Urinary bladder (tissue), 4 donors: Measurements from ENCODE around the gene CERT1. TPM values are rescaled to one million over a fixed set of nuclear protein-coding genes. Genes with fewer than 3 reads are reported as not detected.
"Not testable (repeated sequence)": the region's sequence is repeated elsewhere in the genome, so short reads cannot be mapped to it uniquely, and the experiment has no call there.

Experiments used
- DNase-seq: peaks from one replicate; pipeline ENCODE4 v3.0.0-alpha.2; 2015; ENCODE audit errors: extremely low spot score
- H3K27ac ChIP-seq: one replicate; pipeline ENCODE4 v1.5.1; 2013; ENCODE audit warnings: low read depth, mild to moderate bottlenecking, moderate library complexity
- H3K36me3 ChIP-seq: one replicate; pipeline ENCODE4 v1.6.1; 2013; ENCODE audit warnings: mild to moderate bottlenecking, moderate library complexity; ENCODE audit not compliant: insufficient read depth
- H3K4me1 ChIP-seq: one replicate; pipeline ENCODE4 v1.6.1; 2013; ENCODE audit warnings: mild to moderate bottlenecking, moderate library complexity; ENCODE audit not compliant: insufficient read depth
- H3K4me3 ChIP-seq: one replicate; pipeline ENCODE4 v1.5.1; 2013; ENCODE audit warnings: low read depth, low read length
- WGBS: extraction: QIAGEN DNeasy Blood & Tissue Kit; methylation state at CpG from one replicate; pipeline ENCODE4 v1.1.7; 2013; 5-methylcytosine and 5-hydroxymethylcytosine counted together
- polyA plus RNA-seq: library from polyadenylated mRNA; stranded (reverse); fragments of 200-250 nt; gene quantifications from one replicate; pipeline ENCODE4 v1.2.3, GENCODE V29; 2013
- small RNA-seq: library from RNA; depleted of rRNA; stranded (forward); fragments of <200 nt; gene quantifications from one replicate; pipeline ENCODE3, GENCODE V24; 2014
- total RNA-seq: library from RNA; depleted of rRNA; stranded (reverse); fragments of >200 nt; gene quantifications from one replicate; pipeline ENCODE4 v1.2.3, GENCODE V29; 2014
- donor health status: healthy with polysubstance abuse.
- donor health status: healthy.

CERT1 gene
- total and polyA plus RNA-seq, 2 donors: 32.5 to 94.1 TPM

GRCh38 chr5:75336615-75337336 is 174.7 kb downstream of the CERT1 start, which contains the start of gene HMGCR:
TSS of gene HMGCR (plus strand) at chr5:75337220. CDS start at chr5:75342606, 5,386 bp downstream.
- H3K27ac ChIP-seq: peak within 1 kb of the TSS; percentile 68
- H3K4me3 ChIP-seq: peak within 1 kb of the TSS; percentile 86
- H3K4me1 ChIP-seq: no peaks in the 10 kb centered on the region
- no peaks in the 10 kb centered on the region for H3K36me3 ChIP-seq
- under 1% methylated on average over 56 of the region's 56 CpGs for WGBS
- peak; percentile 97 for DNase-seq

GRCh38 chr5:75335952-75336614 is 175.3 kb downstream of the CERT1 start:
- DNase-seq: peak; percentile 29
- Histone ChIP-seq H3K36me3 (no peaks in the 10 kb centered on the region), H3K4me1 (no peaks in the 10 kb centered on the region), H3K4me3 (peak overlapping the region; percentile 43), H3K27ac (peak overlapping the region; percentile 32)
- WGBS: 6% methylated on average over 12 of the region's 12 CpGs

DNA sequence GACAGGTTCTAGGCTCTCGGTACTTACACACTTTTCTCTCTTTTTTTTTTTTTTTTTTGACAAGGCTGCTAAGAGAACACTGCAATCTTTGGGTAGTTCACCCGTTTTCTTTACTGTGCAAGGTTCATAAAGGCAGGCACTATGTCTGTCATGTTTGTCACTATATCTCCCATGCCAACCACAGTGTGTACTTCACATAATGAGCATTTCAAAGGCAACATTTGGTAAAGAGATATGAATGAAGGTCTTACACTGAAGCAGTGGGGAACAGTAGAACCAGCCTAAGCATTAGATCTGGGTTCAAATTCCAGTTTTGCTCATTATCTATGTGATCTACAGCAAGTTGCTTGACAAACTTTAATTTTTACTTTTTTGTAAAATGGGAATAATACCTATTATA is 175.9 kb downstream of the CERT1 start:
- 81% methylated on average over 2 of the region's 2 CpGs for WGBS
- no peak overlapping the region for H3K4me3 ChIP-seq
- no peak for DNase-seq
- no peaks in the 10 kb centered on the region for H3K36me3 ChIP-seq
- no peak overlapping the region for H3K27ac ChIP-seq
- no peaks in the 10 kb centered on the region for H3K4me1 ChIP-seq

- H3K36me3 ChIP-seq, H3K4me3 ChIP-seq, H3K27ac ChIP-seq, H3K4me1 ChIP-seq, DNase-seq: not testable (repeated sequence)
- 80% methylated on average over 10 of the region's 10 CpGs for WGBS
Measured at GRCh38 chr5:75334413-75334812, 177.0 kb downstream of the CERT1 start.

DNA sequence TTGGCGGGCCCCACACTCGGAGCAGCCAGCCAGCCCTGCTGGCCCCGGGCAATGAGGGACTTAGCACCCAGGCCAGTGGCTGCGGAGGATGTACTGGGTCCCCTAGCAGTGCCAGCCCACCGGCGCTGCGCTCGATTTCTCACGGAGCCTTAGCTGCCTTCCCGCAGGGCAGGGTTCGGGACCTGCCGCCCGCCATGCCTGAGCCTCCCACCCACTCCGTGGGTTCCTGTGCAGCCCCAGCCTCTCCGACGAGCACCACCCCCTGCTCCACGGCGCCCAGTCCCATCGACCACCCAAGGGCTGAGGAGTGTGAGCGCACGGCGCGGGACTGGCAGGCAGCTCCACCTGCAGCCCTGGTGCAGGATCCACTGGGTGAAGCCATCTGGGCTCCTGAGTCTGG is 177.7 kb downstream of the CERT1 start:
- 96% methylated on average over 22 of the region's 23 CpGs for WGBS
- not testable (repeated sequence) for H3K4me1 ChIP-seq, DNase-seq, H3K4me3 ChIP-seq, H3K27ac ChIP-seq, H3K36me3 ChIP-seq

GRCh38 chr5:75331095-75332090 is 180.0 kb downstream of the CERT1 start:
- no peak for DNase-seq
- WGBS: 70% methylated on average over 4 of the region's 4 CpGs
- H3K4me1 ChIP-seq: no peaks in the 10 kb centered on the region
- H3K27ac ChIP-seq: no peak overlapping the region
- no peaks in the 10 kb centered on the region for H3K36me3 ChIP-seq
- no peak overlapping the region for H3K4me3 ChIP-seq

DNA sequence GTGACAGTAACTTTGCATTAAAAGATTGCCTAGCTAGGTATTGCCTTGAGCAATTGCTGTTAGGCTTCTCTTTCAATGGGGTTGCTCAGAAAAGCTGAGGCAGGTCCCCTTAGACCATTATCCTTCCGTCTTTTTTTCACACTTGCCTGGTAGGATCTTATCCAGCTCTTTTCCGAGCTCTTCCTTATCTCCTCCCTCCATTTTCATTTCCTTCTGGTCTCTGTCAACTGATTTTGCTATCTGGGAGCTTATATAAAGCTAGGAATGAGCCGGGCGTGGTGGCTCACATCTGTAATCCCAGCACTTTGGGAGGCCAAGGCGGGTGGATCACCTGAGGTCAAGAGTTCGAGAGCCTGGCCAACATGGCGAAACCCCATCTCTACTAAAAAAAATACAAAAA is 181.0 kb downstream of the CERT1 start:
- Histone ChIP-seq H3K27ac (no peak overlapping the region), H3K4me3 (no peak overlapping the region), H3K36me3 (no peaks in the 10 kb centered on the region), H3K4me1 (no peaks in the 10 kb centered on the region)
- 68% methylated on average over 7 of the region's 7 CpGs for WGBS
- DNase-seq: no peak

Small RNAs within 50 kb of the gene (small RNA-seq; reads per million reads assigned to genes)
- gene RNU7-175P: not detected

Other genes with a start within 250 kb of the CERT1 start
- 81.5 TPM for gene HMGCR, start 174.4 kb downstream of the CERT1 start, total RNA-seq
- 13.3 TPM for gene HMGCR, start 174.4 kb downstream of the CERT1 start, polyA plus RNA-seq
- 140 TPM for gene POLK, start 262 bp upstream of the CERT1 start, total RNA-seq
- gene POLK, start 262 bp upstream of the CERT1 start, polyA plus RNA-seq: 14.1 TPM
- 10.3 TPM for gene ANKDD1B, start 99.8 kb upstream of the CERT1 start, total RNA-seq
- gene ANKDD1B, start 99.8 kb upstream of the CERT1 start, polyA plus RNA-seq: 0.41 TPM
- 26.5 TPM for gene POC5, start 205.8 kb upstream of the CERT1 start, total RNA-seq
- gene POC5, start 205.8 kb upstream of the CERT1 start, polyA plus RNA-seq: 9.2 TPM